NCI-H1930 (cell line): ENCODE results near the gene ATOH1.

Experiments
- DNase-seq, 2 experiments: peaks; one replicate each; lab custom pipeline; 2025; lab: John Stamatoyannopoulos, UW

The ATOH1 gene

DNA sequence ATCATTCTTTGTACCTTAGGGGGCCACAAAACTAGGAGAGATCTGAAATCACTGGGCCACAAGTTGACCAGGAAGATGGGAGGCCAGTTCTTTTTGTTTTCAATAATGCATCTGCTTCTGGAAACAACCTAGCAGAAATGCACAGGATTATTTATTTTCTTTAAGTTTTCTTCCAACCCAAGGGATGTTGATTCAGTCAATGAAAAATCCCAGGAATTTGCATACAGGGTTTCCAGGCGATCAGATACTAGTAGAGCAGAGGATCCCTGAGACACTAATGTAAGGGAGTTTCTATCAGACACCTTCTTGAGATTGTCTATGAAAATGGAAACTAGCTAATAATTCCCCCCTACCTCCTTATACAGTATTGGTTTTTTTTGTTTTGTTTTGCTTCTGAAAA, 7.4 kb downstream of the ATOH1 start:
- DNase-seq: no peak

DNA sequence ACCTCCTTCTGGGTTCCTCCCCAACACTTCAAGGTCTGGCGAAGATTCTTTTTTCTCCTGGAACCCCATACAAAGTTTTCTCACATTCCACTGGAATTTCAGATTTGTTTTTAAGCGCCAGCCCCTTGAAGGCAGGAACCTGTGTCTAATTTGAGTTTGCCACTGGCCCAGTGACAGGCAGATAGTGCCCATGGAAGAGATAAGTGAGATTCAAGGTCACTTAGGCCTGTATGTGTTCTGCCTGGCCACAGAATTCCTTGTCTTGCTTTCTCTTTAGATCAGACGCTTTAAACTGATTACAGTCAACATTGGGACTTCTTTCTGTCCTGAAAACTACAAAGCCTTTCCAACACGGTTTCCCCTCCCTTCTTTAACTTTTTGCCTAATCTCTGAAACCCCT, 11.2 kb downstream of the ATOH1 start:
- no peak for DNase-seq

GRCh38 chr4:93841803-93842345, 13.3 kb downstream of the ATOH1 start:
- DNase-seq: no peak

GRCh38 chr4:93842601-93843252, 14.2 kb downstream of the ATOH1 start:
- no peak for DNase-seq

GRCh38 chr4:93843772-93844171, 15.2 kb downstream of the ATOH1 start:
- no peak for DNase-seq

- no peak for DNase-seq
Measured at GRCh38 chr4:93852680-93853079, 24.1 kb downstream of the ATOH1 start.

- DNase-seq: no peak
Measured at GRCh38 chr4:93855926-93856325, 27.4 kb downstream of the ATOH1 start.

DNA sequence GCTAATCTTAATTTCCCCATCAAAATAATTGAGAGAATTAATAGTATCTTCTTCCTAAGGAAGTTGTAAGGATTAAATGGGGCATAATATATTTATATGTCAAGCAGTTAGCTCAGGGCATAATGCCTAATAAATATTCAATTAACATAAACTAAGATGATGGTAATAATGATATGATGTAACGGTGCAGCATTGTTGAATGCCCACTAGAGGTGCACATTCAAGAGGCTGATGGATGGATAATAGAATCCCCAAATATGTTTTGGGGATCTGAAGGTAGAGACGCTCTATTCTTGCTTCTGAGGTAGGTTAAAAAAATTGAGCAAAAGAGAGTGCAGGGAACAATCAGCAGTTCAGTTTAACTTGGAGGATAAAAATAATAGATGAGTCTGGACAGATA, 37.1 kb downstream of the ATOH1 start:
- DNase-seq: no peak

GRCh38 chr4:93867416-93868001, 39.0 kb downstream of the ATOH1 start:
- DNase-seq: no peak

GRCh38 chr4:93870876-93871458, 42.4 kb downstream of the ATOH1 start:
- no peak for DNase-seq

DNA sequence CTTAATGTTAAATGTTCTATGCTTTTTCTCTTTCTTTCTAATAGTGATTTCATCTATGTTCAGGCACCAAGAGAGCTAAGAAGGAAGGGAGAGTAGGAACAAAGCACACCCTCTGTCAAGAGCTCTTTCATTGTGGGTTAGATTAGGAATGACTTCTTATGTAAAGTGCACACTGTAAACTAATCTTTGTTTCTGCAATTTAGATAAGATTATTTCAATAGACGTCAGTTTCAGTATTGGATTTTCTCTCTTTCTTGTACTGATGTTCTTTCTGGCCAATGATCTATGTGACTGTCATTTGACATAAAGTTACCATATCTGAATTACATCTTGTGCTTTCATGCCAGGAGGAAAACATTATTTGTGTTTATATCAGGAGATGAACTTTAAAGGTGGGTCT, 48.2 kb downstream of the ATOH1 start:
- DNase-seq: no peak

GRCh38 chr4:93878566-93878965, 50.0 kb downstream of the ATOH1 start:
- no peak for DNase-seq

GRCh38 chr4:93879919-93880318, 51.4 kb downstream of the ATOH1 start:
- no peak for DNase-seq
